Body of pancreas (tissue), 4 donors: ENCODE measurements around the gene GAP43. TPM values are rescaled to one million over a fixed set of nuclear protein-coding genes. Genes with fewer than 3 reads are reported as not detected.

ENCODE experiments used
- ATAC-seq: fragments of 150-250 bp; one replicate; pipeline ENCODE4 v1.9.1; 2016
- DNase-seq, 4 donors: peaks; one replicate each; pipeline ENCODE4 v3.0.0-alpha.2; 2019
- H3K27ac ChIP-seq, 4 donors: fragments of 200-600 bp; sonication (generic); 1 replicate in 3 of 4; 2 replicates in 1 of 4; pipeline versions ENCODE4 v1.5.1 to v1.6.1; 2016 to 2019; ENCODE audit warnings: mild to moderate bottlenecking in 1 of 4, mixed read lengths in 1 of 4, moderate library complexity in 1 of 4
- H3K27me3 ChIP-seq, 2 donors: fragments of 200-600 bp; sonication (generic); one replicate each; pipeline ENCODE4 v1.6.0; 2016; ENCODE audit warnings: mild to moderate bottlenecking in 1 of 2
- H3K36me3 ChIP-seq, 2 donors: fragments of 200-600 bp; sonication (generic); replicated peaks in 1 of 2; 2 replicates each; pipeline ENCODE4 v1.5.1; 2016; ENCODE audit warnings: low read depth in 2 of 2; ENCODE audit not compliant: insufficient read depth in 1 of 2
- H3K4me1 ChIP-seq: fragments of 200-600 bp; sonication (generic); one replicate; pipeline ENCODE4 v1.6.0; 2016
- H3K4me3 ChIP-seq, 2 donors: fragments of 200-600 bp; sonication (generic); 1 replicate in 1 of 2; 2 replicates in 1 of 2; pipeline ENCODE4 v1.5.1; 2016 to 2019
- H3K9me3 ChIP-seq, 3 donors: fragments of 200-600 bp; sonication (generic); 1 replicate in 2 of 3; 2 replicates in 1 of 3; pipeline ENCODE4 v1.5.1; 2016
- POLR2A ChIP-seq, 3 donors: fragments of 450-650 bp; IDR thresholded peaks; one replicate each; pipeline ENCODE4 v1.6.1; 2016; ENCODE audit warnings: antibody characterized with exemption in 3 of 3, mild to moderate bottlenecking in 2 of 3
- WGBS, 2 donors: methylation state at CpG; one replicate each; pipeline ENCODE4 v1.1.5; 2017; 5-methylcytosine and 5-hydroxymethylcytosine counted together
- intact Hi-C: fragments of 100-400 bp; cut with DNase I; formaldehyde crosslinking; loops from one replicate; pipeline ENCODE4 v1.15.1; 2023
- total RNA-seq, 2 donors: library from RNA; depleted of rRNA; stranded (reverse); fragments of >200 nt; gene quantifications; one replicate each; pipeline ENCODE4 v1.1.0, GENCODE V29; 2016
- TF ChIP-seq, protein P1 (sequence below), 7 experiments: fragments of 450-650 bp in 4 of 7; fragments of 200-600 bp in 3 of 7; sonication (generic) in 3 of 7; IDR thresholded peaks; one replicate each; pipeline ENCODE4 v1.5.1; 2016 to 2019; ENCODE audit warnings: antibody characterized with exemption in 7 of 7

Gene GAP43
- total RNA-seq, 2 donors from 2014 or later: 0.26 TPM; not detected in 1

DNA sequence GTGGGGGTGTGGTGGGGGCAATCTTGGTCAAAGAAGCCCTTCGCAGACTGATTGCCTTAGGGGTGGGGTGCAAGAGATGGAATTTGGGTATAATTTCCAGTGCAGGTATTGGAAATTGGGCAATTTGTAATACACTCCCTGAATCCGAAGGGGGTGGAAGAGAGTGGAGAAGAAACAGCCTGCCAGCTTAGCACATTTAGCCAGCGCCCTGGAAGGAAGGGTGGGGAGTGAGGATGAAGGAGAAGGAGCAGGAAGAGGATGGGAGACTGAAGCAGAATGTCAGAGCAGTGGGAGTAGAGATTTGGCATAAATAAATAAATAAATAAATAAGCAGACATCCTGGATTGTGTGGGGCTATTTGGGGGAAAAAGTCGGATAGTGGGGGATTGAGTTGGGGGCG lies 1.6 kb downstream of the GAP43 start:
- no peak for ATAC-seq
- WGBS, 2 donors: 23 to 26% methylated on average over 5 of the region's 5 CpGs
- Histone ChIP-seq H3K27ac (no peak overlapping the region), H3K36me3 (no peaks in the 10 kb centered on the region), H3K4me1 (peaks cover 4% of the 10 kb centered on the region), H3K9me3 (no peaks in the 10 kb centered on the region), H3K4me3 (no peak overlapping the region), H3K27me3 (peaks cover 0 to 23% of the 10 kb centered on the region in 2 donors)
- DNase-seq: no peak
- TF ChIP-seq, protein P1, sequence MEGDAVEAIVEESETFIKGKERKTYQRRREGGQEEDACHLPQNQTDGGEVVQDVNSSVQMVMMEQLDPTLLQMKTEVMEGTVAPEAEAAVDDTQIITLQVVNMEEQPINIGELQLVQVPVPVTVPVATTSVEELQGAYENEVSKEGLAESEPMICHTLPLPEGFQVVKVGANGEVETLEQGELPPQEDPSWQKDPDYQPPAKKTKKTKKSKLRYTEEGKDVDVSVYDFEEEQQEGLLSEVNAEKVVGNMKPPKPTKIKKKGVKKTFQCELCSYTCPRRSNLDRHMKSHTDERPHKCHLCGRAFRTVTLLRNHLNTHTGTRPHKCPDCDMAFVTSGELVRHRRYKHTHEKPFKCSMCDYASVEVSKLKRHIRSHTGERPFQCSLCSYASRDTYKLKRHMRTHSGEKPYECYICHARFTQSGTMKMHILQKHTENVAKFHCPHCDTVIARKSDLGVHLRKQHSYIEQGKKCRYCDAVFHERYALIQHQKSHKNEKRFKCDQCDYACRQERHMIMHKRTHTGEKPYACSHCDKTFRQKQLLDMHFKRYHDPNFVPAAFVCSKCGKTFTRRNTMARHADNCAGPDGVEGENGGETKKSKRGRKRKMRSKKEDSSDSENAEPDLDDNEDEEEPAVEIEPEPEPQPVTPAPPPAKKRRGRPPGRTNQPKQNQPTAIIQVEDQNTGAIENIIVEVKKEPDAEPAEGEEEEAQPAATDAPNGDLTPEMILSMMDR (IDR thresholded peaks at IDR 0.05): no peak
- no peak for TF ChIP-seq POLR2A (IDR thresholded peaks at IDR 0.05)
- intact Hi-C loops: no loop called here

DNA sequence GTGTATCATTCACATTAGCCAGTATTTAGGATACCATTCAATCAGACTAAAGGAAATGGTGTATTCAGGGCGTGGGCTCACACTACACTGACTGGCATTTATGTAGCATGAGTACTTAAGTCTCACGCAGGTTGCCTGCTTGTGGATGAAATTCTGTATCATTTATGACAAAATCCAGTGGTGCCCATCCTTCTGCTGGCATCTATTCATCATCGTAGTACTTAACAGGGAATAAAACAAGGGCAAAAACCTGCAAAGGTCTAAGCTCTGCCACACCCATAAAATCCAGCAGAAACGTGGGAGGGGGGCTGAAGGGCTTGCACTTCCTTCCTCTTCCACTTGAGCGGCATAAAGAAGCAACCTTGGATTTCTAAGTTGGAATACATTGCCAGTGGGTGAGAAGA lies 2.7 kb downstream of the GAP43 start:
- 15 to 27% methylated on average over 5 of the region's 5 CpGs for WGBS, 2 donors

DNA sequence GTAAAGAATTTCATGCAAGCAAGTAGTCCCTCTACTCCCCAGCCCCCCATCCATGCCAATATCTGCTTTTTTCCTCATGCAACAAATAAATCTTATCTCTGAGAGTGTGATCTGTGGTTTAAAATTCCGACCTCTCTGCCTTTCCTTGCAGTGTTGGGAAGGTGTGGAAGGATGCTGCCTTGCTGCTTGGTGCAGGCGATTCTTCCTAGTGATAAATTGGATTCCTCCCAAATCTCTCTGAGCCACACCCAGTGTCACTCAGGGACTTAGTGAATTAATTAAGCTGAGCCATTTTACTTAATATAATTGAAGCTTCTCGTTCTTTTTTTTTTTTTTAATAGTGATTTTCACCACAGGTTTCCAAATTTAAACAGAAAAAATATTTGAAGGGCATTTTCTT lies 3.4 kb downstream of the GAP43 start:
- TF ChIP-seq POLR2A (IDR thresholded peaks at IDR 0.05): no peak
- TF ChIP-seq, protein P1 (IDR thresholded peaks at IDR 0.05): no peak
- Histone ChIP-seq H3K27ac (no peak overlapping the region), H3K36me3 (no peaks in the 10 kb centered on the region), H3K4me1 (peaks cover 4% of the 10 kb centered on the region), H3K4me3 (no peak overlapping the region), H3K27me3 (peaks cover 0 to 23% of the 10 kb centered on the region in 2 donors), H3K9me3 (no peaks in the 10 kb centered on the region)
- DNase-seq (no peak), ATAC-seq (no peak)
- intact Hi-C loops: no loop called here
- WGBS, 2 donors: 13 to 18% methylated on average over 3 of the region's 3 CpGs

More for the DNA sequence above, 2.7 kb downstream of the GAP43 start:
- peaks cover 0 to 23% of the 10 kb centered on the region in 2 donors for H3K27me3 ChIP-seq
- intact Hi-C loops: no loop called here
- no peak overlapping the region for H3K4me3 ChIP-seq
- peaks cover 4% of the 10 kb centered on the region for H3K4me1 ChIP-seq
- no peaks in the 10 kb centered on the region for H3K36me3 ChIP-seq
- ATAC-seq: no peak
- H3K27ac ChIP-seq: no peak overlapping the region
- DNase-seq: no peak
- no peak for TF ChIP-seq POLR2A (IDR thresholded peaks at IDR 0.05)
- TF ChIP-seq, protein P1 (IDR thresholded peaks at IDR 0.05): no peak
- no peaks in the 10 kb centered on the region for H3K9me3 ChIP-seq

DNA sequence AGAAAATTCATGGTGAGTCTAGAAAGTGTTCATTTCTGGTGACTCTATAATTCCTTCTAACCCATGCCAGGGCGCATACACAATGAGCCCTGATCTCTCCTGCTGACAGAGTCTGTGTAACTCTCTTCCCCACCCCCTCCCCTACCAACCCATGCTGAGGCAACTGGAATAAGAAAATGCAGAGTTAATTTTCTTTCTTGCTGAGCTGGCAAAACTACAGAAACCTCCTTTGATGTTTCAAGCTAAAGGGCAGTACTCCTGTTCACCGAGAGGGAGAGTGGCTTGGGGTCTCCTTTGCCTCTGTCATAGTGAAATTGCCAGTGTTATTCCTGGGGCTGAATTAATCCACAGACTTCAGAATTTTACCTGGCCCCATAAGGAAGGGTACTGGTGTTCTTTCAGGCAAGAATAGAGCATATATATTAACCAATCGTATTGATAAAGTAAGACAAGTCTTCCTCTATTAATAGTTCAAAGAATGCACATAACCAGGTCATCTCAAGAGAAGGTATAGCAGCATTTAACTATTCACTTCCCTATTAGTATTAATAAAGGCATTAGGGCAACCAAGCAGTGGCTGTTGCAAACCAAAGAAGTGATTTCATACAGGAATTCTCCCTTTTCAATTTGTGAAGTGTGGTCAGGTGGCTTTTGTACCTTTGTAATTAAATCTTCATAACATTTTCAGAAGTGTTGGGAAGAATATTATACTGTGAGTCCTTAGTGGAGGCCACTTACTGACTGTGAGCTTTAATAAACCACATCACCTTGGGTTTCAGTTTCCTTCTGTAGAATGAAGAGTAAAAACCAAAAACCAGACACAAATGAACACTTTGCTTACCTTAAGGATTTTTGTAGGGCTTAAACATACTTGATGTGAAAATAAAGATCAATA lies 4.1 kb downstream of the GAP43 start:
- H3K27me3 ChIP-seq: peaks cover 0 to 23% of the 10 kb centered on the region in 2 donors
- WGBS, 2 donors: 26 to 35% methylated on average over 3 of the region's 3 CpGs
- ATAC-seq: no peak

More for the DNA sequence above, 4.1 kb downstream of the GAP43 start:
- Histone ChIP-seq H3K27ac (no peak overlapping the region), H3K4me3 (no peak overlapping the region), H3K36me3 (no peaks in the 10 kb centered on the region), H3K4me1 (peaks cover 4% of the 10 kb centered on the region), H3K9me3 (no peaks in the 10 kb centered on the region)
- intact Hi-C loops: no loop called here
- TF ChIP-seq, protein P1 (IDR thresholded peaks at IDR 0.05): no peak
- TF ChIP-seq POLR2A (IDR thresholded peaks at IDR 0.05): no peak
- DNase-seq: no peak
